Neural cell (in vitro differentiated cells): ENCODE measurements around the gene CABP5. TPM values are rescaled to one million over a fixed set of nuclear protein-coding genes. Genes with fewer than 3 reads are reported as not detected.

Experiments used
- H2AFZ ChIP-seq: fragments of 200-600, 300-800 bp; sonication (generic), shearing (Covaris generic); 2 replicates; pipeline ENCODE4 v1.6.0; 2014; ENCODE audit warnings: low read depth, mild to moderate bottlenecking, antibody characterized with exemption, low read length, moderate library complexity
- H3F3A ChIP-seq: fragments of 200-600 bp; shearing (Covaris generic); 2 replicates; pipeline ENCODE4 v1.6.1; 2016; ENCODE audit warnings: mild to moderate bottlenecking, moderate library complexity, mixed read lengths, antibody characterized with exemption, low read length; ENCODE audit not compliant: insufficient read depth, poor library complexity, severe bottlenecking
- H3K27ac ChIP-seq: fragments of 200-600, 300-800 bp; sonication (generic), shearing (Covaris generic); 2 replicates; pipeline ENCODE4 v1.5.1; 2014; ENCODE audit warnings: mild to moderate bottlenecking, low read length, moderate library complexity
- H3K27me3 ChIP-seq: fragments of 300-800, 200-600 bp; sonication (generic), shearing (Covaris generic); 2 replicates; pipeline ENCODE4 v1.6.0; 2014; ENCODE audit warnings: mild to moderate bottlenecking, low read depth, low read length, moderate library complexity; ENCODE audit not compliant: insufficient read depth
- H3K36me3 ChIP-seq: fragments of 300-800, 200-600 bp; sonication (generic), shearing (Covaris generic); 2 replicates; pipeline ENCODE4 v1.5.1; 2014; ENCODE audit warnings: mild to moderate bottlenecking, antibody characterized with exemption, low read length, moderate library complexity; ENCODE audit not compliant: insufficient read depth
- H3K4me2 ChIP-seq: fragments of 300-800, 200-600 bp; sonication (generic), shearing (Covaris generic); 2 replicates; pipeline ENCODE4 v1.6.0; 2014; ENCODE audit warnings: mild to moderate bottlenecking, low read length
- H3K4me3 ChIP-seq: fragments of 300-800, 200-600 bp; sonication (generic), shearing (Covaris generic); 2 replicates; pipeline ENCODE4 v1.5.1; 2014; ENCODE audit warnings: mild to moderate bottlenecking, low read length, moderate library complexity
- H3K79me2 ChIP-seq: fragments of 200-600 bp; shearing (Covaris generic); replicated peaks from 2 replicates; pipeline ENCODE4 v1.6.0; 2014; ENCODE audit warnings: mild to moderate bottlenecking, low read length, moderate library complexity; ENCODE audit not compliant: insufficient read depth
- H3K9ac ChIP-seq: fragments of 300-800, 200-600 bp; sonication (generic), shearing (Covaris generic); 2 replicates; pipeline ENCODE4 v1.6.1; 2016; ENCODE audit warnings: mild to moderate bottlenecking, low read length, mixed read lengths
- H3K9me2 ChIP-seq: fragments of 200-600 bp; shearing (Covaris generic); 2 replicates; pipeline ENCODE4 v1.6.1; 2016; ENCODE audit warnings: mild to moderate bottlenecking, low read length, mixed read lengths; ENCODE audit not compliant: insufficient read depth
- H3K9me3 ChIP-seq: fragments of 200-600, 300-800 bp; sonication (generic), shearing (Covaris generic); 2 replicates; pipeline ENCODE4 v1.6.1; 2016; ENCODE audit warnings: mild to moderate bottlenecking, mixed run types, low read length, moderate library complexity, mixed read lengths
- H4K20me1 ChIP-seq: fragments of 200-600 bp; shearing (Covaris generic); 2 replicates; pipeline ENCODE4 v1.6.1; 2016; ENCODE audit warnings: mild to moderate bottlenecking, mixed run types; ENCODE audit not compliant: insufficient read depth
- EP300 ChIP-seq: fragments of 450-650 bp; conservative IDR thresholded peaks from 2 replicates; pipeline ENCODE4 v1.6.1; 2014; ENCODE audit warnings: antibody characterized with exemption, mild to moderate bottlenecking, moderate library complexity; ENCODE audit not compliant: poor library complexity, severe bottlenecking
- EZH2 ChIP-seq: fragments of 200-600, 300-800 bp; shearing (Covaris generic), sonication (generic); IDR thresholded peaks from 2 replicates; pipeline ENCODE4 v1.6.1; 2014; ENCODE audit warnings: antibody characterized with exemption, low read length, borderline replicate concordance, mild to moderate bottlenecking; ENCODE audit not compliant: insufficient read depth, poor library complexity, severe bottlenecking
- MXI1 ChIP-seq: fragments of 450-650 bp; conservative IDR thresholded peaks from 2 replicates; pipeline ENCODE4 v1.6.1; 2014; ENCODE audit warnings: antibody characterized with exemption, mild to moderate bottlenecking; ENCODE audit not compliant: poor library complexity, severe bottlenecking
- POLR2AphosphoS5 ChIP-seq: IDR thresholded peaks from 2 replicates; pipeline ENCODE4 v1.6.1; 2012
- RAD21 ChIP-seq: fragments of 450-650 bp; conservative IDR thresholded peaks from 2 replicates; pipeline ENCODE4 v1.6.1; 2014; ENCODE audit warnings: antibody characterized with exemption, mild to moderate bottlenecking, moderate library complexity
- SMC3 ChIP-seq: fragments of 450-650 bp; conservative IDR thresholded peaks from 2 replicates; pipeline ENCODE4 v1.6.1; 2014; ENCODE audit warnings: antibody characterized with exemption, mild to moderate bottlenecking, moderate library complexity; ENCODE audit not compliant: poor library complexity
- TAF1 ChIP-seq: IDR thresholded peaks from 2 replicates; pipeline ENCODE4 v1.6.1; 2012; ENCODE audit warnings: low read depth
- polyA plus RNA-seq: library from polyadenylated mRNA; depleted of rRNA; stranded (reverse); fragments of >200 nt; gene quantifications from 2 replicates; pipeline ENCODE4 v1.2.3, GENCODE V29; 2014
- TF ChIP-seq, protein P1 (sequence below): IDR thresholded peaks from 2 replicates; pipeline ENCODE4 v1.6.1; 2012; ENCODE audit warnings: borderline replicate concordance
- TF ChIP-seq, protein P2 (sequence below): fragments of 450-650 bp; IDR thresholded peaks from 2 replicates; pipeline ENCODE4 v1.5.1; 2014; ENCODE audit warnings: antibody characterized with exemption, mild to moderate bottlenecking, moderate library complexity; ENCODE audit not compliant: poor library complexity, severe bottlenecking

CABP5 gene
- polyA plus RNA-seq, 1 donor from 2014 or later: not detected

DNA sequence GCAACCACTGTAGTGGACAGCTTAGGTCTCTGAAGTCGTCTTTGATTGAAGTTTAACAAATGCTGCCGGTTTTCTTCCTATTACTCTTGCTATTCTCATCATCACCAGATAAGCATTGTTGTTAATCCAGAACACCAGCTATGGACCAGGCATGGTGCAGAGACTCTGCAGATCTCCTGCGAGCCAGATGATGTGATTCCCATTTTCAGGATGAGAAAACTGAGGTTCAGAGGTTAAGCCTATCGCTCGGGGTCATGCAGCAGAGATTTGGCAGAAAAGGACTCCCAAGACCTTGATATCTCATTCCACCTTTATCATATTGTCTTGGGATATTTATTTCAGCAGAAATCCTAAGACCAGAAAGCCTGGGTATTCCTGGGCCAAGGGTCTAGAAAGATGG is 16.5 kb upstream of the CABP5 start:
- Histone ChIP-seq H3K9ac (no peak overlapping the region), H4K20me1 (no peaks in the 10 kb centered on the region), H3K9me3 (no peaks in the 10 kb centered on the region), H3K36me3 (no peaks in the 10 kb centered on the region), H3K4me3 (no peak overlapping the region), H2AFZ (no peak overlapping the region), H3K79me2 (no peaks in the 10 kb centered on the region), H3K27ac (no peak overlapping the region), H3K9me2 (no peaks in the 10 kb centered on the region), H3K4me2 (no peak overlapping the region), H3F3A (no peaks in the 10 kb centered on the region), H3K27me3 (no peaks in the 10 kb centered on the region)
- TF ChIP-seq, protein P1, sequence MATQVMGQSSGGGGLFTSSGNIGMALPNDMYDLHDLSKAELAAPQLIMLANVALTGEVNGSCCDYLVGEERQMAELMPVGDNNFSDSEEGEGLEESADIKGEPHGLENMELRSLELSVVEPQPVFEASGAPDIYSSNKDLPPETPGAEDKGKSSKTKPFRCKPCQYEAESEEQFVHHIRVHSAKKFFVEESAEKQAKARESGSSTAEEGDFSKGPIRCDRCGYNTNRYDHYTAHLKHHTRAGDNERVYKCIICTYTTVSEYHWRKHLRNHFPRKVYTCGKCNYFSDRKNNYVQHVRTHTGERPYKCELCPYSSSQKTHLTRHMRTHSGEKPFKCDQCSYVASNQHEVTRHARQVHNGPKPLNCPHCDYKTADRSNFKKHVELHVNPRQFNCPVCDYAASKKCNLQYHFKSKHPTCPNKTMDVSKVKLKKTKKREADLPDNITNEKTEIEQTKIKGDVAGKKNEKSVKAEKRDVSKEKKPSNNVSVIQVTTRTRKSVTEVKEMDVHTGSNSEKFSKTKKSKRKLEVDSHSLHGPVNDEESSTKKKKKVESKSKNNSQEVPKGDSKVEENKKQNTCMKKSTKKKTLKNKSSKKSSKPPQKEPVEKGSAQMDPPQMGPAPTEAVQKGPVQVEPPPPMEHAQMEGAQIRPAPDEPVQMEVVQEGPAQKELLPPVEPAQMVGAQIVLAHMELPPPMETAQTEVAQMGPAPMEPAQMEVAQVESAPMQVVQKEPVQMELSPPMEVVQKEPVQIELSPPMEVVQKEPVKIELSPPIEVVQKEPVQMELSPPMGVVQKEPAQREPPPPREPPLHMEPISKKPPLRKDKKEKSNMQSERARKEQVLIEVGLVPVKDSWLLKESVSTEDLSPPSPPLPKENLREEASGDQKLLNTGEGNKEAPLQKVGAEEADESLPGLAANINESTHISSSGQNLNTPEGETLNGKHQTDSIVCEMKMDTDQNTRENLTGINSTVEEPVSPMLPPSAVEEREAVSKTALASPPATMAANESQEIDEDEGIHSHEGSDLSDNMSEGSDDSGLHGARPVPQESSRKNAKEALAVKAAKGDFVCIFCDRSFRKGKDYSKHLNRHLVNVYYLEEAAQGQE: no peak
- TF ChIP-seq RAD21 (no peak), TAF1 (no peak), POLR2AphosphoS5 (no peak), MXI1 (no peak), EZH2 (no peak), SMC3 (no peak), EP300 (no peak)
- TF ChIP-seq, protein P2, sequence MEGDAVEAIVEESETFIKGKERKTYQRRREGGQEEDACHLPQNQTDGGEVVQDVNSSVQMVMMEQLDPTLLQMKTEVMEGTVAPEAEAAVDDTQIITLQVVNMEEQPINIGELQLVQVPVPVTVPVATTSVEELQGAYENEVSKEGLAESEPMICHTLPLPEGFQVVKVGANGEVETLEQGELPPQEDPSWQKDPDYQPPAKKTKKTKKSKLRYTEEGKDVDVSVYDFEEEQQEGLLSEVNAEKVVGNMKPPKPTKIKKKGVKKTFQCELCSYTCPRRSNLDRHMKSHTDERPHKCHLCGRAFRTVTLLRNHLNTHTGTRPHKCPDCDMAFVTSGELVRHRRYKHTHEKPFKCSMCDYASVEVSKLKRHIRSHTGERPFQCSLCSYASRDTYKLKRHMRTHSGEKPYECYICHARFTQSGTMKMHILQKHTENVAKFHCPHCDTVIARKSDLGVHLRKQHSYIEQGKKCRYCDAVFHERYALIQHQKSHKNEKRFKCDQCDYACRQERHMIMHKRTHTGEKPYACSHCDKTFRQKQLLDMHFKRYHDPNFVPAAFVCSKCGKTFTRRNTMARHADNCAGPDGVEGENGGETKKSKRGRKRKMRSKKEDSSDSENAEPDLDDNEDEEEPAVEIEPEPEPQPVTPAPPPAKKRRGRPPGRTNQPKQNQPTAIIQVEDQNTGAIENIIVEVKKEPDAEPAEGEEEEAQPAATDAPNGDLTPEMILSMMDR: no peak

DNA sequence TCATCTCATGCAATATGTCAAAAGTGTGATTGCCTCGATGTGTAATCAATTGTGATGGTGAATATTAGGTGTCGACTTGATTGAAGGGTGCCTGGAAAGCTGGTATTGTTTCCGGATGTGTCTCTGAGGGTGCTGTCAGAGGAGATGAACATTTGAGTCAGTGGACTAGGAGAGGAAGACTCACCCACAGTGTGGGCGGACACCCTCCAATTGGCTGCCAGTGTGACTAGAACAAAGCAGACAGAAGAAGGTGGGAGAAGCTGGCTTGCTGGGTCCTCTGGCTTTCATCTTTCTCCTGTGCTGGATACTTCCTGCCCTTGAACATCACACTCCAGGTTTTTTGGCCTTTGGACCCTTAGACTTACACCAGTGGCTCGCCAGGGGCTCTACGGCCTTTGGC is 15.5 kb upstream of the CABP5 start:
- Histone ChIP-seq H3K9me2 (no peaks in the 10 kb centered on the region), H3K9ac (no peak overlapping the region), H3K27me3 (no peaks in the 10 kb centered on the region), H4K20me1 (no peaks in the 10 kb centered on the region), H3K36me3 (no peaks in the 10 kb centered on the region), H3K79me2 (no peaks in the 10 kb centered on the region), H3K4me3 (no peak overlapping the region), H3K4me2 (no peak overlapping the region), H3K9me3 (no peaks in the 10 kb centered on the region), H3F3A (no peaks in the 10 kb centered on the region), H3K27ac (no peak overlapping the region), H2AFZ (no peak overlapping the region)
- TF ChIP-seq, protein P1: no peak
- TF ChIP-seq POLR2AphosphoS5 (no peak), EP300 (peak; percentile 53)
